Hepatocyte (in vitro differentiated cells): Measurements from ENCODE around the gene CCDC192. TPM values are rescaled to one million over a fixed set of nuclear protein-coding genes. Genes with fewer than 3 reads are reported as not detected.
A peak's percentile ranks its signal among the peaks of the same experiment; 100 is the strongest.

Source experiments
- DNase-seq: peaks from one replicate; pipeline ENCODE4 v3.0.0-alpha.2; 2016; ENCODE audit warnings: low spot score
- H2AFZ ChIP-seq: fragments of 200-600 bp; sonication (generic); 2 replicates; pipeline ENCODE4 v1.6.0; 2016; ENCODE audit warnings: antibody characterized with exemption, mild to moderate bottlenecking
- H3K27ac ChIP-seq: fragments of 200-600 bp; sonication (generic); 2 replicates; pipeline ENCODE4 v1.5.1; 2016; ENCODE audit warnings: mild to moderate bottlenecking
- H3K27me3 ChIP-seq: fragments of 200-600 bp; sonication (generic); 2 replicates; pipeline ENCODE4 v1.6.1; 2016
- H3K36me3 ChIP-seq: fragments of 200-600 bp; sonication (generic); replicated peaks from 2 replicates; pipeline ENCODE4 v1.5.1; 2016; ENCODE audit warnings: low read depth; ENCODE audit not compliant: insufficient read depth
- H3K4me1 ChIP-seq: fragments of 200-600 bp; sonication (generic); 2 replicates; pipeline ENCODE4 v1.5.1; 2016; ENCODE audit warnings: mild to moderate bottlenecking, moderate library complexity; ENCODE audit not compliant: insufficient read depth
- H3K4me2 ChIP-seq: fragments of 200-600 bp; sonication (generic); 2 replicates; pipeline ENCODE4 v1.6.0; 2016
- H3K4me3 ChIP-seq: fragments of 200-600 bp; sonication (generic); 2 replicates; pipeline ENCODE4 v1.5.1; 2016; ENCODE audit warnings: mild to moderate bottlenecking
- H3K79me2 ChIP-seq: fragments of 200-600 bp; sonication (generic); 2 replicates; pipeline ENCODE4 v1.6.0; 2017; ENCODE audit warnings: mild to moderate bottlenecking
- H3K9me2 ChIP-seq: fragments of 200-600 bp; sonication (generic); replicated peaks from 2 replicates; pipeline ENCODE4 v1.6.0; 2017; ENCODE audit warnings: mild to moderate bottlenecking; ENCODE audit not compliant: insufficient read depth
- H3K9me3 ChIP-seq: fragments of 200-600 bp; sonication (generic); 2 replicates; pipeline ENCODE4 v1.5.1; 2016; ENCODE audit warnings: low read depth, mild to moderate bottlenecking
- H4K20me1 ChIP-seq: fragments of 200-600 bp; sonication (generic); 2 replicates; pipeline ENCODE4 v1.6.0; 2016; ENCODE audit warnings: mild to moderate bottlenecking; ENCODE audit not compliant: insufficient read depth, poor library complexity, severe bottlenecking
- CTCF ChIP-seq: fragments of 200-600 bp; sonication (generic); IDR thresholded peaks from 2 replicates; pipeline ENCODE4 v1.5.1; 2016; ENCODE audit warnings: antibody characterized with exemption, mild to moderate bottlenecking; ENCODE audit not compliant: poor library complexity
- EZH2 ChIP-seq: fragments of 200-600 bp; sonication (generic); IDR thresholded peaks from 2 replicates; pipeline ENCODE4 v1.6.1; 2016; ENCODE audit warnings: antibody characterized with exemption, mild to moderate bottlenecking, borderline replicate concordance
- EZH2phosphoT487 ChIP-seq: fragments of 200-600 bp; sonication (generic); IDR thresholded peaks from one replicate; pipeline ENCODE4 v1.6.1; 2018; ENCODE audit warnings: antibody characterized with exemption, mild to moderate bottlenecking, low read depth, moderate library complexity; ENCODE audit not compliant: unreplicated experiment, severe bottlenecking
- WGBS: methylation state at CpG from one replicate; pipeline ENCODE4 v1.1.6; 2016; ENCODE audit warnings: low lambda C conversion rate; ENCODE audit errors: missing lambda C conversion rate; 5-methylcytosine and 5-hydroxymethylcytosine counted together
- polyA plus RNA-seq: library from polyadenylated mRNA; unstranded; fragments of >200 nt; fragmentation: Nextera tagmentation; extraction: Ambion mirVana; gene quantifications from 2 replicates; pipeline ENCODE4 v1.2.1, GENCODE V29; 2016
- total RNA-seq: library from RNA; depleted of rRNA; stranded (reverse); fragments of >200 nt; gene quantifications from 2 replicates; pipeline ENCODE4 v1.2.3, GENCODE V29; 2014

The CCDC192 gene
- total and polyA plus RNA-seq, 2 experiments from 2014 or later: 0.39 TPM; not detected in 1

GRCh38 chr5:127912411-127912810 lies 209.2 kb downstream of the CCDC192 start:
- no peaks in the 10 kb centered on the region for H3K9me2 ChIP-seq
- no peak overlapping the region for H3K27ac ChIP-seq
- no peak overlapping the region for H3K4me3 ChIP-seq
- H3K27me3 ChIP-seq: no peaks in the 10 kb centered on the region
- no peaks in the 10 kb centered on the region for H3K36me3 ChIP-seq
- H3K9me3 ChIP-seq: no peaks in the 10 kb centered on the region
- no peak overlapping the region for H2AFZ ChIP-seq
- 60% methylated on average over 3 of the region's 3 CpGs for WGBS
- TF ChIP-seq EZH2: no peak
- no peak for TF ChIP-seq EZH2phosphoT487
- TF ChIP-seq CTCF: no peak
- H4K20me1 ChIP-seq: no peaks in the 10 kb centered on the region
- no peak for DNase-seq
- H3K4me2 ChIP-seq: no peak overlapping the region
- H3K4me1 ChIP-seq: no peaks in the 10 kb centered on the region
- no peaks in the 10 kb centered on the region for H3K79me2 ChIP-seq

GRCh38 chr5:127916885-127917573 lies 213.8 kb downstream of the CCDC192 start:
- no peaks in the 10 kb centered on the region for H3K27me3 ChIP-seq
- TF ChIP-seq EZH2phosphoT487: peak; percentile 95
- no peak for TF ChIP-seq EZH2
- H3K27ac ChIP-seq: no peak overlapping the region
- no peak overlapping the region for H3K4me2 ChIP-seq
- H3K9me2 ChIP-seq: no peaks in the 10 kb centered on the region
- WGBS: 66% methylated on average over 3 of the region's 3 CpGs
- no peak overlapping the region for H3K4me3 ChIP-seq
- no peaks in the 10 kb centered on the region for H4K20me1 ChIP-seq
- no peak overlapping the region for H2AFZ ChIP-seq
- no peaks in the 10 kb centered on the region for H3K36me3 ChIP-seq
- no peaks in the 10 kb centered on the region for H3K9me3 ChIP-seq
- no peaks in the 10 kb centered on the region for H3K4me1 ChIP-seq
- no peak for DNase-seq
- H3K79me2 ChIP-seq: no peaks in the 10 kb centered on the region

GRCh38 chr5:127919006-127919796 lies 216.0 kb downstream of the CCDC192 start:
- Histone ChIP-seq H3K27ac (no peak overlapping the region), H2AFZ (no peak overlapping the region), H3K9me3 (no peaks in the 10 kb centered on the region), H3K27me3 (no peaks in the 10 kb centered on the region), H3K36me3 (no peaks in the 10 kb centered on the region), H3K4me1 (no peaks in the 10 kb centered on the region), H3K4me2 (no peak overlapping the region), H3K9me2 (no peaks in the 10 kb centered on the region), H4K20me1 (no peaks in the 10 kb centered on the region), H3K4me3 (no peak overlapping the region), H3K79me2 (no peaks in the 10 kb centered on the region)
- 65% methylated on average over 5 of the region's 5 CpGs for WGBS
- TF ChIP-seq CTCF (no peak), EZH2 (no peak), EZH2phosphoT487 (no peak)
- no peak for DNase-seq

- no peak for TF ChIP-seq EZH2phosphoT487
- Histone ChIP-seq H3K27me3 (no peaks in the 10 kb centered on the region), H3K4me3 (no peak overlapping the region), H3K9me3 (no peaks in the 10 kb centered on the region), H4K20me1 (no peaks in the 10 kb centered on the region), H3K9me2 (no peaks in the 10 kb centered on the region), H3K79me2 (no peaks in the 10 kb centered on the region), H3K4me1 (no peaks in the 10 kb centered on the region), H2AFZ (no peak overlapping the region), H3K4me2 (no peak overlapping the region), H3K36me3 (no peaks in the 10 kb centered on the region), H3K27ac (no peak overlapping the region)
- DNase-seq: no peak
These were observed 216.6 kb downstream of the CCDC192 start for GRCh38 chr5:127919818-127920217.
